Activated naive CD8-positive, alpha-beta T cell (primary cell): ENCODE data around the gene FAM13A.
A peak's percentile ranks its signal among the peaks of the same experiment; 100 is the strongest.
"Not testable (repeated sequence)": the region's sequence is repeated elsewhere in the genome, so short reads cannot be mapped to it uniquely, and the experiment has no call there.

Experiments
- H3K27ac Mint-ChIP-seq: one replicate; pipeline ENCODE4 v1.8.0; 2021; ENCODE audit warnings: mixed read lengths
- H3K27me3 Mint-ChIP-seq: one replicate; pipeline ENCODE4 v1.8.0; 2021; ENCODE audit warnings: mixed read lengths
- H3K36me3 Mint-ChIP-seq: one replicate; pipeline ENCODE4 v1.8.0; 2021; ENCODE audit warnings: mixed read lengths
- H3K4me1 Mint-ChIP-seq: one replicate; pipeline ENCODE4 v1.8.0; 2021; ENCODE audit warnings: low read depth, mixed read lengths
- H3K4me3 Mint-ChIP-seq: one replicate; pipeline ENCODE4 v1.8.0; 2021; ENCODE audit warnings: mild to moderate bottlenecking, mixed read lengths
- H3K9me3 Mint-ChIP-seq: one replicate; pipeline ENCODE4 v1.8.0; 2021; ENCODE audit warnings: low read depth, mixed read lengths

FAM13A gene

GRCh38 chr4:89056953-89057398 lies at the start of gene FAM13A:
FAM13A (minus strand) TSS chr4:89057185; CDS start chr4:89056964, 221 bp downstream.
- H3K27ac Mint-ChIP-seq: no peak within 1 kb of the TSS
- peaks cover 7% of the 10 kb centered on the region for H3K36me3 Mint-ChIP-seq
- H3K4me3 Mint-ChIP-seq: peak within 1 kb of the TSS; percentile 38

GRCh38 chr4:89105726-89106125 lies 48.7 kb upstream of the FAM13A start:
- H3K4me1 Mint-ChIP-seq: peaks cover 25% of the 10 kb centered on the region
- peaks cover 6% of the 10 kb centered on the region for H3K27me3 Mint-ChIP-seq
- no peaks in the 10 kb centered on the region for H3K36me3 Mint-ChIP-seq
- no peak overlapping the region for H3K4me3 Mint-ChIP-seq
- H3K27ac Mint-ChIP-seq: no peak overlapping the region
- H3K9me3 Mint-ChIP-seq: no peaks in the 10 kb centered on the region

More at GRCh38 chr4:89056953-89057398, at the start of gene FAM13A:
- peaks cover 13% of the 10 kb centered on the region for H3K4me1 Mint-ChIP-seq
- peaks cover 7% of the 10 kb centered on the region for H3K9me3 Mint-ChIP-seq
- H3K27me3 Mint-ChIP-seq: peaks cover 2% of the 10 kb centered on the region

GRCh38 chr4:89101256-89102161 lies 44.5 kb upstream of the FAM13A start:
- peaks cover 24% of the 10 kb centered on the region for H3K4me1 Mint-ChIP-seq
- H3K4me3 Mint-ChIP-seq: peak overlapping the region; percentile 38
- H3K27me3 Mint-ChIP-seq: peaks cover 2% of the 10 kb centered on the region
- H3K36me3 Mint-ChIP-seq: no peaks in the 10 kb centered on the region
- peak overlapping the region; percentile 31 for H3K27ac Mint-ChIP-seq
- H3K9me3 Mint-ChIP-seq: no peaks in the 10 kb centered on the region

- peaks cover 2% of the 10 kb centered on the region for H3K27me3 Mint-ChIP-seq
- no peak overlapping the region for H3K4me3 Mint-ChIP-seq
- no peaks in the 10 kb centered on the region for H3K9me3 Mint-ChIP-seq
- no peaks in the 10 kb centered on the region for H3K36me3 Mint-ChIP-seq
- H3K27ac Mint-ChIP-seq: peak overlapping the region; percentile 31
- peaks cover 24% of the 10 kb centered on the region for H3K4me1 Mint-ChIP-seq
These were observed 43.9 kb upstream of the FAM13A start for GRCh38 chr4:89100853-89101252.

GRCh38 chr4:89099471-89099870 lies 42.5 kb upstream of the FAM13A start:
- no peak overlapping the region for H3K27ac Mint-ChIP-seq
- peaks cover 22% of the 10 kb centered on the region for H3K4me1 Mint-ChIP-seq
- H3K4me3 Mint-ChIP-seq: no peak overlapping the region

GRCh38 chr4:89099034-89099433 lies 42.0 kb upstream of the FAM13A start:
- H3K36me3 Mint-ChIP-seq: no peaks in the 10 kb centered on the region
- peaks cover 21% of the 10 kb centered on the region for H3K4me1 Mint-ChIP-seq
- no peaks in the 10 kb centered on the region for H3K27me3 Mint-ChIP-seq

More at GRCh38 chr4:89099471-89099870, 42.5 kb upstream of the FAM13A start:
- no peaks in the 10 kb centered on the region for H3K9me3 Mint-ChIP-seq
- peaks cover under 1% of the 10 kb centered on the region for H3K27me3 Mint-ChIP-seq
- H3K36me3 Mint-ChIP-seq: no peaks in the 10 kb centered on the region

GRCh38 chr4:89078300-89078699 lies 21.3 kb upstream of the FAM13A start:
- no peak overlapping the region for H3K27ac Mint-ChIP-seq
- peaks cover 5% of the 10 kb centered on the region for H3K4me1 Mint-ChIP-seq
- peaks cover 32% of the 10 kb centered on the region for H3K9me3 Mint-ChIP-seq
- no peak overlapping the region for H3K4me3 Mint-ChIP-seq
- H3K27me3 Mint-ChIP-seq: no peaks in the 10 kb centered on the region
- H3K36me3 Mint-ChIP-seq: peaks cover 13% of the 10 kb centered on the region

More at GRCh38 chr4:89099034-89099433, 42.0 kb upstream of the FAM13A start:
- no peak overlapping the region for H3K4me3 Mint-ChIP-seq
- H3K27ac Mint-ChIP-seq: no peak overlapping the region
- H3K9me3 Mint-ChIP-seq: no peaks in the 10 kb centered on the region

GRCh38 chr4:89077761-89078160 lies 20.8 kb upstream of the FAM13A start:
- H3K36me3 Mint-ChIP-seq: peaks cover 13% of the 10 kb centered on the region
- no peak overlapping the region for H3K4me3 Mint-ChIP-seq
- H3K27ac Mint-ChIP-seq: no peak overlapping the region
- peaks cover 32% of the 10 kb centered on the region for H3K9me3 Mint-ChIP-seq
- no peaks in the 10 kb centered on the region for H3K27me3 Mint-ChIP-seq
- H3K4me1 Mint-ChIP-seq: peaks cover 5% of the 10 kb centered on the region

GRCh38 chr4:89072921-89073320 lies 15.9 kb upstream of the FAM13A start:
- H3K4me1 Mint-ChIP-seq: peaks cover 4% of the 10 kb centered on the region
- no peaks in the 10 kb centered on the region for H3K27me3 Mint-ChIP-seq
- H3K27ac Mint-ChIP-seq: no peak overlapping the region
- H3K9me3 Mint-ChIP-seq: peaks cover 15% of the 10 kb centered on the region
- H3K4me3 Mint-ChIP-seq: no peak overlapping the region
- peaks cover 6% of the 10 kb centered on the region for H3K36me3 Mint-ChIP-seq

GRCh38 chr4:89071311-89071710 lies 14.3 kb upstream of the FAM13A start:
- Mint-ChIP-seq H3K4me1 (peaks cover 4% of the 10 kb centered on the region), H3K4me3 (no peak overlapping the region), H3K36me3 (peaks cover under 1% of the 10 kb centered on the region), H3K9me3 (no peaks in the 10 kb centered on the region), H3K27ac (no peak overlapping the region), H3K27me3 (no peaks in the 10 kb centered on the region)

GRCh38 chr4:89070041-89070440 lies 13.1 kb upstream of the FAM13A start:
- Mint-ChIP-seq H3K36me3 (peaks cover 4% of the 10 kb centered on the region), H3K9me3 (peaks cover 2% of the 10 kb centered on the region), H3K27ac (no peak overlapping the region), H3K4me1 (peaks cover 4% of the 10 kb centered on the region), H3K27me3 (peaks cover under 1% of the 10 kb centered on the region), H3K4me3 (no peak overlapping the region)

GRCh38 chr4:89069481-89069880 lies 12.5 kb upstream of the FAM13A start:
- peaks cover 6% of the 10 kb centered on the region for H3K9me3 Mint-ChIP-seq
- H3K4me1 Mint-ChIP-seq: peaks cover 4% of the 10 kb centered on the region
- peaks cover 5% of the 10 kb centered on the region for H3K27me3 Mint-ChIP-seq
- H3K4me3 Mint-ChIP-seq: no peak overlapping the region
- H3K27ac Mint-ChIP-seq: no peak overlapping the region
- H3K36me3 Mint-ChIP-seq: peaks cover 8% of the 10 kb centered on the region

- Mint-ChIP-seq H3K27ac (no peak overlapping the region), H3K36me3 (peaks cover 8% of the 10 kb centered on the region), H3K4me3 (no peak overlapping the region), H3K27me3 (peaks cover 7% of the 10 kb centered on the region), H3K4me1 (peaks cover 4% of the 10 kb centered on the region), H3K9me3 (peaks cover 8% of the 10 kb centered on the region)
These were observed 10.4 kb upstream of the FAM13A start for GRCh38 chr4:89067417-89067816.

GRCh38 chr4:89064848-89065247 lies 7.9 kb upstream of the FAM13A start:
- Mint-ChIP-seq H3K4me1 (peaks cover 4% of the 10 kb centered on the region), H3K27ac (no peak overlapping the region), H3K9me3 (peaks cover 20% of the 10 kb centered on the region), H3K27me3 (peaks cover 8% of the 10 kb centered on the region), H3K4me3 (no peak overlapping the region), H3K36me3 (peaks cover 18% of the 10 kb centered on the region)

GRCh38 chr4:89057844-89058243 lies 859 bp upstream of the FAM13A start:
- not testable (repeated sequence) for H3K27ac Mint-ChIP-seq, H3K4me3 Mint-ChIP-seq, H3K27me3 Mint-ChIP-seq
- Mint-ChIP-seq H3K9me3 (peaks cover 14% of the 10 kb centered on the region), H3K36me3 (peaks cover 10% of the 10 kb centered on the region), H3K4me1 (peaks cover 13% of the 10 kb centered on the region)
